Endometrium (tissue), 2 donors: ENCODE measurements around the gene SGK2.

ENCODE experiments used
- FAIRE-seq: peaks from 2 replicates; lab custom pipeline; 2012; peaks lifted over from hg19 to GRCh38; lab: Jason Lieb, UNC
- donor health status: control.
- donor health status: control.

SGK2 gene

GRCh38 chr20:43536041-43536816 is 22.6 kb upstream of the SGK2 start:
- FAIRE-seq = no peak

GRCh38 chr20:43536817-43537440 is 21.9 kb upstream of the SGK2 start:
- no peak for FAIRE-seq

- FAIRE-seq = no peak
These were observed 20.6 kb upstream of the SGK2 start for GRCh38 chr20:43537921-43538877.

GRCh38 chr20:43538878-43539700 is 19.7 kb upstream of the SGK2 start:
- FAIRE-seq = no peak

GRCh38 chr20:43539975-43540672 is 18.7 kb upstream of the SGK2 start:
- no peak for FAIRE-seq

GRCh38 chr20:43540673-43541060 is 18.2 kb upstream of the SGK2 start:
- FAIRE-seq = no peak

GRCh38 chr20:43541214-43541613 is 17.6 kb upstream of the SGK2 start:
- FAIRE-seq = no peak

- FAIRE-seq = no peak
These were observed 16.7 kb upstream of the SGK2 start for GRCh38 chr20:43542161-43542560.

- no peak for FAIRE-seq
These were observed 16.2 kb upstream of the SGK2 start for GRCh38 chr20:43542674-43543073.

GRCh38 chr20:43543138-43543537 is 15.7 kb upstream of the SGK2 start:
- no peak for FAIRE-seq

GRCh38 chr20:43544501-43544900 is 14.3 kb upstream of the SGK2 start:
- no peak for FAIRE-seq

GRCh38 chr20:43545837-43546578 is 12.8 kb upstream of the SGK2 start:
- no peak for FAIRE-seq

GRCh38 chr20:43548273-43548880 is 10.4 kb upstream of the SGK2 start:
- FAIRE-seq = no peak

GRCh38 chr20:43549416-43550065 is 9.3 kb upstream of the SGK2 start:
- no peak for FAIRE-seq

GRCh38 chr20:43550456-43550855 is 8.4 kb upstream of the SGK2 start:
- no peak for FAIRE-seq

- no peak for FAIRE-seq
These were observed 4.5 kb upstream of the SGK2 start for GRCh38 chr20:43554369-43554768.

GRCh38 chr20:43559147-43559987 is 540 bp downstream of the SGK2 start:
- no peak for FAIRE-seq

GRCh38 chr20:43560974-43561373 is 2.1 kb downstream of the SGK2 start:
- FAIRE-seq = no peak

- no peak for FAIRE-seq
These were observed 4.6 kb downstream of the SGK2 start for GRCh38 chr20:43563429-43563828.
